Right atrium auricular region (tissue), 2 donors: ENCODE data around the gene ACOX3. TPM values are rescaled to one million over a fixed set of nuclear protein-coding genes. Genes with fewer than 3 reads are reported as not detected.
A peak's percentile ranks its signal among the peaks of the same experiment; 100 is the strongest.

Source experiments
- DNase-seq: peaks from one replicate; pipeline ENCODE4 v3.0.0-alpha.2; 2019; ENCODE audit warnings: low spot score
- H3K27ac ChIP-seq, 2 donors: fragments of 200-600 bp; sonication (generic); 1 replicate in 1 of 2; 2 replicates in 1 of 2; pipeline ENCODE4 v1.5.1; 2016 to 2019
- H3K27me3 ChIP-seq, 2 donors: fragments of 200-600 bp; sonication (generic); one replicate each; pipeline versions ENCODE4 v1.5.1 to v1.6.0; 2017 to 2019
- H3K36me3 ChIP-seq: fragments of 200-600 bp; sonication (generic); one replicate; pipeline ENCODE4 v1.5.1; 2016
- H3K4me1 ChIP-seq, 2 donors: fragments of 200-600 bp; sonication (generic); one replicate each; pipeline versions ENCODE4 v1.5.1 to v1.6.0; 2017 to 2019
- H3K4me3 ChIP-seq, 2 donors: fragments of 200-600 bp; sonication (generic); 1 replicate in 1 of 2; 2 replicates in 1 of 2; pipeline ENCODE4 v1.5.1; 2017 to 2019; ENCODE audit warnings: mild to moderate bottlenecking in 1 of 2, moderate library complexity in 1 of 2
- H3K9me3 ChIP-seq, 2 donors: fragments of 200-600 bp; sonication (generic); one replicate each; pipeline ENCODE4 v1.5.1; 2019
- total RNA-seq, 2 donors: library from RNA; depleted of rRNA; stranded (reverse); fragments of >200 nt; gene quantifications; one replicate each; pipeline ENCODE4 v1.1.0, GENCODE V29; 2016
- TF ChIP-seq, protein P1 (sequence below), 2 donors: fragments of 200-600 bp; sonication (generic); IDR thresholded peaks; one replicate each; pipeline ENCODE4 v1.5.1; 2019; ENCODE audit warnings: antibody characterized with exemption in 2 of 2

The ACOX3 gene
- total RNA-seq, 2 donors from 2014 or later = 66.9 to 68.8 TPM

DNA sequence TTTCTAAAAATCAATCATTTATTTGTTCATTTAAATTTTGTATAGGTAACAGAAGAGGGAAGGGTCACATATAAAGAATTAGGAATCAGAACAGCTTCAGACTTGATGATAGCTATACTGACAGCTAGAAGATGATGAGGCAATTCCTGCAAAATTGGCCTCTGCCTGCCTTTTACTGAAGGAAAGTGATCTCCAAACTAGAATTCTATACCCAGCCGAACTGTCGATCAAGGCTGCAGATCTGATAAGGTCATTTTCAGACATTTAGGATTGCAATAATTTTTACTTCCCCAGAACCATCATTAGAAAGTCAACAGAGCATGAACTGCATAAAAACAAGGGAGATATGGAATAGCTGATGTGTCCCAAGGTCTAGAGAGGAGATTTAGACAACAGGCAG lies 104.7 kb downstream of the ACOX3 start:
- Histone ChIP-seq H3K9me3 (peaks cover 0 to 7% of the 10 kb centered on the region in 2 donors), H3K27me3 (no peaks in the 10 kb centered on the region), H3K36me3 (no peaks in the 10 kb centered on the region), H3K27ac (no peak overlapping the region), H3K4me1 (peaks cover 0 to 22% of the 10 kb centered on the region in 2 donors), H3K4me3 (no peak overlapping the region)
- no peak for DNase-seq
- TF ChIP-seq, protein P1, sequence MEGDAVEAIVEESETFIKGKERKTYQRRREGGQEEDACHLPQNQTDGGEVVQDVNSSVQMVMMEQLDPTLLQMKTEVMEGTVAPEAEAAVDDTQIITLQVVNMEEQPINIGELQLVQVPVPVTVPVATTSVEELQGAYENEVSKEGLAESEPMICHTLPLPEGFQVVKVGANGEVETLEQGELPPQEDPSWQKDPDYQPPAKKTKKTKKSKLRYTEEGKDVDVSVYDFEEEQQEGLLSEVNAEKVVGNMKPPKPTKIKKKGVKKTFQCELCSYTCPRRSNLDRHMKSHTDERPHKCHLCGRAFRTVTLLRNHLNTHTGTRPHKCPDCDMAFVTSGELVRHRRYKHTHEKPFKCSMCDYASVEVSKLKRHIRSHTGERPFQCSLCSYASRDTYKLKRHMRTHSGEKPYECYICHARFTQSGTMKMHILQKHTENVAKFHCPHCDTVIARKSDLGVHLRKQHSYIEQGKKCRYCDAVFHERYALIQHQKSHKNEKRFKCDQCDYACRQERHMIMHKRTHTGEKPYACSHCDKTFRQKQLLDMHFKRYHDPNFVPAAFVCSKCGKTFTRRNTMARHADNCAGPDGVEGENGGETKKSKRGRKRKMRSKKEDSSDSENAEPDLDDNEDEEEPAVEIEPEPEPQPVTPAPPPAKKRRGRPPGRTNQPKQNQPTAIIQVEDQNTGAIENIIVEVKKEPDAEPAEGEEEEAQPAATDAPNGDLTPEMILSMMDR (IDR thresholded peaks at IDR 0.05) = no peak

DNA sequence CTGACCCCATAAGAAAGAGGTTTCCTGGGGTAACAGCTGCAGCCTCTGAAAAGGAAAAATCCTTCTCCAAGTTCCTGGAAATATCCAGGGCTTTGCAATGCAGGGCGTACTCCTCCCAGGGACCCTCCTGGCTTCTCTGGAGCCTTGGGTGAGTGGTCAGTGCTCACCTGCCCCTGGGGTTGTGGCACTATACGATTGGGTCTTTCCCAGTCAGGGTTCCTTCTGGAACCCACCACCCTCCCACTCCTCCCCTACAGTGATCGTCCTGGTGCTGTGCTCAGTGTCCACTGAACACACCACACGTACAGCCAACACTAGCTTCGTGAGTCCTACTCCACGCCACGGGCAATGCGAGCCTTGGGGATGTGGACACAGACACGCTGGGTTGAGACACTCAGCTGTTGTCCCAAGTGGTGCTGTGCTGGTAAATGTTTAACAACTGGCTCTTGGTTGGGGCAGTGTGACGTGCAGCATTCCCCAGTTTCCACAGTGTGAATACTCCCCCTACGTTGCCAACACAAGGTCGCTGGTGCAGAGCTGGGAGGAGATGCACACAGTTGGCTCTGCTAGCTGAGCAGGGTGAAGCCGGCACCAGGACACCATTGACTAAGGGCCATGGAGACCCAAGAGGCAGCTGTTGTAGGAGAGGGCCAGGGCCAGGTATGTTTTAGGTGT lies 105.6 kb downstream of the ACOX3 start:
- DNase-seq = no peak
- TF ChIP-seq, protein P1 (IDR thresholded peaks at IDR 0.05) = no peak
- peaks cover 0 to 7% of the 10 kb centered on the region in 2 donors for H3K9me3 ChIP-seq
- no peaks in the 10 kb centered on the region for H3K27me3 ChIP-seq
- no peak overlapping the region for H3K4me3 ChIP-seq
- H3K4me1 ChIP-seq = peaks cover 0 to 22% of the 10 kb centered on the region in 2 donors
- no peak overlapping the region for H3K27ac ChIP-seq
- H3K36me3 ChIP-seq = no peaks in the 10 kb centered on the region

DNA sequence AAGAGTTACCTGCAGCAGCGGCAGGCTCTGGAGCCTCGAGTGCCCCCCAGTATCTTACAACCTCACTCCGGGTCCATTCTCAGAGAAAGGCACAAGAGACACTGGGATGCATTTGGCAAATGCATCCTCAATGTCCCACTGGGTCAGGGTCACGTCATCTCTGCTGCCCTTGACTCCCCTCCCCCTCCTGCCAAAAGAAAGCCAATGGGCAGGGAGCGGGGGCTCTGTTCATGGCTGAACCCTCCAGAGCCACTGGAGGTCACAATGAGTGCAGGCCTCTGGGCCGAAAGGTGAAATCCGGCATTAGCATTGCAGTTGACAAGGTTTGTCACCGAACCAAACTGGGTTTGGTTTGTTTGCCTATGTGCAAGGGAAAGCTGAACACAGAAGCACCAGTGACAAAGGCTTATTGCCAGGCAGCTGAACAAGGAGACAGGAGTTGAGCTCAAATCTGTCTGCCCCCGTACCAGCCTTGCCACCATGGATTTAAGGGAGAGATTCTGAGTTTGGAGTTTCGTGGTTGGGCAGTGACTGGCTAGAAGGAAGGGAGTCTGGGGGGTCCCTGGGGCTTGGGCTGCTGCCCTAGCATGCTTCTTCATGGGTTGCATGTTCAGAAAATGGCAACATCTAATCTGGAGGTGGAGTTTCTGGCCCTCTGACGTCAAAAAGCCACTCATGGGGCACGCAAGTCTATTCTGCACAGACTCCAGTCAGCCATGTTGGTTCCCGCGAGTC lies 106.6 kb downstream of the ACOX3 start:
- H3K36me3 ChIP-seq = no peaks in the 10 kb centered on the region
- no peaks in the 10 kb centered on the region for H3K27me3 ChIP-seq
- H3K4me1 ChIP-seq = peaks cover 0 to 25% of the 10 kb centered on the region in 2 donors
- no peak for DNase-seq
- no peak overlapping the region for H3K27ac ChIP-seq
- H3K9me3 ChIP-seq = peaks cover 0 to 7% of the 10 kb centered on the region in 2 donors
- TF ChIP-seq, protein P1 (IDR thresholded peaks at IDR 0.05) = no peak
- H3K4me3 ChIP-seq = no peak overlapping the region

DNA sequence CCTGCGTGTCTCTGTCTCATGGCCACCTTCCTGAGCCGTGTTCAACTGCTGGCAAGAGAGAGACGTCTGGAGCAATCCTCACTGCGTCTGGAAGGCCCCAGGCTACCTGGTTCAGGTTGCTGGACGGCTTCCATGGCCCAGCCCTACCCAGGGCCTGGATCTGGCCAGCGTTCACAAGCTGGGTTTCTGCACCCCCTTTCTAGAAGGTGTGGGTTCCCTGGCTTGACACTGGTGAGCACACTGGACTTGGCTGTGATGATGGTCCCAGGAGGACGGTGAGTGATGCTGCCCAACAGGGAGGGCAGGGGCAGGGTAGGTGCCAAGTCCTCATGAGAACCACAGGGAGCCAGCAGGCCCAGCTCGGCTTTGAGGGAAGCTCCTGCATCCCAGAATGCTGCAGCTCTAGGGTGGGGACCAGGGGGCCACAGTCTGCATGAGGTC lies 107.6 kb downstream of the ACOX3 start:
- TF ChIP-seq, protein P1 (IDR thresholded peaks at IDR 0.05) = no peak
- Histone ChIP-seq H3K4me3 (no peak overlapping the region), H3K9me3 (peaks cover 0 to 7% of the 10 kb centered on the region in 2 donors), H3K27ac (no peak overlapping the region), H3K4me1 (peaks cover 0 to 25% of the 10 kb centered on the region in 2 donors), H3K27me3 (no peaks in the 10 kb centered on the region), H3K36me3 (no peaks in the 10 kb centered on the region)
- DNase-seq = no peak

DNA sequence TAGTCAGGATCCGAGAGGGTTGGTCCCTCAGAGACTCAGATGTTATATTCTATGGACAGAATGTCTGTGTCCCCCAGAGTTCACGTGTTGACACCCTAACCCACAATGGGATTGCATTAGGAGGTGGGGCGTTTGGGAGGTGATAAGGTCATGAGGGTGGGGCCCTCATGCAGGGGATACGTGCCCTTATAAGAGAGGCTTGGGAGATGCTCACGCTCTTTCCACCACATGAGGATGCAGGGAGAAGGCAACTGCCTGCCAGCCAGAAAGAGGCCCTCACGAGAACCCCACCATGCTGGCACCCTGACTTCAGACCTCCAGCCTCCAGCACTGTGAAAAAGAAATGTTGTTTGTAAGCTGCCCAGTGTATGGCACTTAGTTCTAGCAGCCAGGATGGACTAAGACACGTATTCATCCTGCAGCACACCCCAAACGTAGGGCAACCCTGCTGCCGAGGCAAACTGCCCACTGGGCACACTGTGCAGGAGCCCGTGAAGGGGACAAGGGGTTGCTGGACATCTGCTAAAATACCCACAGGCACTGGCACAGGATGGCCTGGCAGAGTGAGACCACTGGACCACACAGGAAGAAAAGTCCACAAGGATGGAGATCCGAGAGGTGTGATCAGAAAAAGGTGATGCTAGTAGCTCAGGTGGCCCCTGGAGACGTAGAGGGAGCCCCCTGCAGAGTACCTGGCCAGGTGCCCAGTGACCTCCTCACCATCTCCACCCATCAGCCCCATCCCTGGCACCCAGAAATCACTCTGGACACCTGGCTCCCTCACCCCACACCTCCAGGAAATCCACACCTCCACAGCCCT lies 108.3 kb downstream of the ACOX3 start:
- peaks cover 0 to 7% of the 10 kb centered on the region in 2 donors for H3K9me3 ChIP-seq
- no peaks in the 10 kb centered on the region for H3K36me3 ChIP-seq
- TF ChIP-seq, protein P1 (IDR thresholded peaks at IDR 0.05) = no peak
- H3K27ac ChIP-seq = peak overlapping the region in 1 of 2 donors; percentile 79
- DNase-seq = no peak
- H3K27me3 ChIP-seq = no peaks in the 10 kb centered on the region
- peaks cover 0 to 25% of the 10 kb centered on the region in 2 donors for H3K4me1 ChIP-seq
- no peak overlapping the region for H3K4me3 ChIP-seq
